ENCODE data around the gene CPB2.

Gene CPB2

DNA sequence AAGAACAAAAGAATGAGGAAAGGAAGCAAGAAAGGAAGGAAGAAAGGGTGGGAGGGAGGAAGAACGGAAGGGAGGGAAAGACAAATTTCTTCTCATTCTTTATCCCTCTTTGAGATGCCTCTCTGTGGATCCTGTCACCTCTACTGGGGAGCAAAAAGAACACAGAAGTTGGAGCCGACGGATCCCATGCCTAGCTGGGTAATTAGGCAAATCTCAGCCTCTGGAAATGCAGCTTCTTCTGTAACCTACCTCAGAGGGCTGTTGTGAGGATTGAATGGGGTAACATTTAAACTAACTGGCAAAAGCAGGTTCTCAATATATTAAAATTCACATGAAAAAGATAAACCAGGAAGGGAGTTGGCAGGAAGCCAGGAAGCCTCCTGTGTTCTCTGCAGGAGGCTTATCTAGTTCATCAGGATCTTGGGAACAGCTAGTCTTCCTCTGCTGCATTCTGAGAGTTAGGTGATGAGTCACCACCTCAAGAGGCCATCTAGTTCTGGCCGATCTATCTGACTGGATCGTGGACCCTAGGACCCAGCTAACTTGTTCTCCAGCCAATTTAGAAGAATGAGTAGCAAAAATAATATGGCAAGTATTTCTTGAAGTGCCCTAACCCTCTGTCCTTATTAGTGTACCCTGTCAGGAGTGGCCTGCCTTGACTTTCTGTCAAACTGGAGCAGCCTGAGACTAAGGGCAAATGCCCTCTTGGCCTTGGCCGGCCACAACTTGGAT lies 15.2 kb upstream of the CPB2 start:
- no peak for TF ChIP-seq CTCF (IDR thresholded peaks at IDR 0.05; ENCODE audit: low read depth, low read length, missing control alignments)
- Histone ChIP-seq H3K36me3 (replicated peaks) (no peaks in the 10 kb centered on the region), H3K4me3 (ENCODE audit: low read depth, low read length) (no peak overlapping the region), H3K27ac (no peak overlapping the region), H3K27me3 (replicated peaks) (no peaks in the 10 kb centered on the region)
- peak; percentile 65 for DNase-seq
- in situ Hi-C loops (cut with HindIII; ENCODE audit: low pct_ligation_motif_present, low sequenced_read_pairs) = no loop called here

DNA sequence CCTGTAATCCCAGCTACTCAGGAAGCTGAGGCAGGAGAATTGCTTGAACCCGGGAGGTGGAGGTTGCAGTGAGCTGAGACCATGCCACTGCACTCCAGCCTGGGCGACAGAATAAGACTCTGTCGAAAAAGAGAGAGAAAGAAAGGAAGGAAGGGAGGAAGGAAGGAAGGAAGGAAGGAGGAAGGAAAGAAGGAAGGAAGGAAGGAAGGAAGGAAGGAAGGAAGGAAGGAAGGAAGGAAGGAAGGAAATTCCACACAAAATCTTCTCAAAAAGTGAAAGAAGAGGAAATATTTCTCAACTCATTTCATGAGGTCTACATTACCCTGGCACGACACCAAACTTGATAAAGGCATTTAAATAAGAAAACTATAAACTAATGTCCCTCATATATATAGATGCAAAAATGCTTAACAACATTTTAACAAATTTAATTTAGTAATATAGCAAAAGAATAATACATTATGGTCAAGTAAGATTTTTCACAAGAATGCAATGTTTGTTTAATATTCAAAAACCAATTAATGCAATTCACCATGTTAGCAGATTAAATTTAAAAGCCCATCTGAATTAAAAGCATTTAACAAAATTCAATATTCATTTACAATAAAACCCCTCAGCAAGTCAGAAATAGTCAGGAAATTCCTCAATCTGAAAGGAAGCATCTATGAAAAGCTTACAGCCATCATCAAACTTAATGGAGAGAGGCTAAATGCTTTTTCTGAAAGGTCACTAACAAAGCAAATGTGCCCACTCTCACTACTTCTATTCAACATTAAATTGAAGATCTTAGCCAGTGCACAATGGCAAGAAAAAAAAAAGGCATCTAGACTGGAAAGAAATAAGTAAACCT lies 12.0 kb upstream of the CPB2 start:
- H3K36me3 ChIP-seq (replicated peaks) = no peaks in the 10 kb centered on the region
- TF ChIP-seq CTCF (IDR thresholded peaks at IDR 0.05; ENCODE audit: low read depth, low read length, missing control alignments) = no peak
- in situ Hi-C loops (cut with HindIII; ENCODE audit: low pct_ligation_motif_present, low sequenced_read_pairs) = no loop called here
- DNase-seq = no peak
- no peak overlapping the region for H3K27ac ChIP-seq
- no peaks in the 10 kb centered on the region for H3K27me3 ChIP-seq (replicated peaks)
- no peak overlapping the region for H3K4me3 ChIP-seq (ENCODE audit: low read depth, low read length)

- no peak for DNase-seq
- in situ Hi-C loops (cut with HindIII; ENCODE audit: low pct_ligation_motif_present, low sequenced_read_pairs) = no loop called here
- no peak for TF ChIP-seq CTCF (IDR thresholded peaks at IDR 0.05; ENCODE audit: low read depth, low read length, missing control alignments)
- no peak overlapping the region for H3K4me3 ChIP-seq (ENCODE audit: low read depth, low read length)
- H3K36me3 ChIP-seq (replicated peaks) = no peaks in the 10 kb centered on the region
- no peaks in the 10 kb centered on the region for H3K27me3 ChIP-seq (replicated peaks)
- H3K27ac ChIP-seq = no peak overlapping the region
Measured at GRCh38 chr13:46114613-46115012, 9.8 kb upstream of the CPB2 start.

DNA sequence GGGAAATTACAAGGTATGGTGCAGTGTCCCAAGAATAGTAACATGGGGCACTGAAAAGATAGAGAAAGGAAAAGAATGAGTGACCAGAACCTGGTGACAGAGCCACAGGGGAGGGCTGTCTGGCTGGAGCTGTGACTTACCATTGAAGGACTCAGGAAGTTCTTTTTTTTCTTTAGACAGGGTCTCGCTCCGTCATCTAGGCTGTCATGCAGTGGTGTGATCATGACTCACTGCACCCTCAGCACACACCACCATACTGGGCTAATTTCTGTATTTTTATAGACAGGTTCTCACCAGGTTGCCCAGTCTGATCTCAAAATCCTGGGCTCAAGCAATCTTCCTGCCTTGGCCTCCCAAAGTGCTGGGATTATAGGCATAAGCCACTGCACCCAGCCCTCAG lies 8.8 kb upstream of the CPB2 start:
- Histone ChIP-seq H3K36me3 (replicated peaks) (no peaks in the 10 kb centered on the region), H3K27ac (peak overlapping the region; percentile 23), H3K4me3 (ENCODE audit: low read depth, low read length) (no peak overlapping the region), H3K27me3 (replicated peaks) (no peaks in the 10 kb centered on the region)
- peak; percentile 73 for DNase-seq
- in situ Hi-C loops (cut with HindIII; ENCODE audit: low pct_ligation_motif_present, low sequenced_read_pairs) = no loop called here
- no peak for TF ChIP-seq CTCF (IDR thresholded peaks at IDR 0.05; ENCODE audit: low read depth, low read length, missing control alignments)

GRCh38 chr13:46111151-46111550 lies 6.3 kb upstream of the CPB2 start:
- TF ChIP-seq CTCF (IDR thresholded peaks at IDR 0.05; ENCODE audit: low read depth, low read length, missing control alignments) = no peak
- no peaks in the 10 kb centered on the region for H3K27me3 ChIP-seq (replicated peaks)
- no peak overlapping the region for H3K4me3 ChIP-seq (ENCODE audit: low read depth, low read length)
- H3K36me3 ChIP-seq (replicated peaks) = no peaks in the 10 kb centered on the region
- in situ Hi-C loops (cut with HindIII; ENCODE audit: low pct_ligation_motif_present, low sequenced_read_pairs) = no loop called here
- H3K27ac ChIP-seq = no peak overlapping the region
- no peak for DNase-seq
